NCI-H1436 (cell line): ENCODE results near the gene TNS4.
A peak's percentile ranks its signal among the peaks of the same experiment; 100 is the strongest.

ENCODE experiments used
- DNase-seq: peaks from one replicate; lab custom pipeline; 2025; lab: John Stamatoyannopoulos, UW

The TNS4 gene

GRCh38 chr17:40490982-40491381 lies 10.4 kb downstream of the TNS4 start:
- DNase-seq, result no peak

DNA sequence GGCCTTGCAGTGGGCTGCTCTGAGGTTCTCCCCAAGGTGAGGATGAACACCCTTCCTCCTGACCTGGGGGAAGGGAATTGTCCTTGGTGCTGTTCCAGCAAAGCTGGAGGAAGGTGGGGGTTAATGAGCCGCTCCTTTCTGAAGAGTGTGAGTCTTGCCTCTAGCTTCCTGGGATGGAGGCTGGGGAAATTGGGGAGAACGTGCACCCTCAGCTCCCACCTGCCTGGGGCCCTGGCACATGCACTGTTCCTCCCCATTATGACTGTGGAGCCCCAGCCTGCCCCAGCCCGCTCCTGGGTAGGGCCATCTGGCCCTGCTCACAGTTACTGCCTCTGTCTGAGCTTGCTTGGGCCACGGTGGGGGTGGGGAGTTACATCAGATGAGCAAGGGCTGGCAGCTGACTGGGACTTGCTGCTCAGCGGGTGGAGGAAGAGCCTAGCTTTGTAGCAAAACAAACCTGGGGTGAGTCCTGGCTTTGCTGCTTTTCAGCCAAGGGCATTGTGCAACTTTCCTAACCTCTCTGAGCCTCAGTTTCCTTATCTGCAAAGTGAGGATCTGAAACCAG lies 11.1 kb downstream of the TNS4 start:
- peak; percentile 21 for DNase-seq

DNA sequence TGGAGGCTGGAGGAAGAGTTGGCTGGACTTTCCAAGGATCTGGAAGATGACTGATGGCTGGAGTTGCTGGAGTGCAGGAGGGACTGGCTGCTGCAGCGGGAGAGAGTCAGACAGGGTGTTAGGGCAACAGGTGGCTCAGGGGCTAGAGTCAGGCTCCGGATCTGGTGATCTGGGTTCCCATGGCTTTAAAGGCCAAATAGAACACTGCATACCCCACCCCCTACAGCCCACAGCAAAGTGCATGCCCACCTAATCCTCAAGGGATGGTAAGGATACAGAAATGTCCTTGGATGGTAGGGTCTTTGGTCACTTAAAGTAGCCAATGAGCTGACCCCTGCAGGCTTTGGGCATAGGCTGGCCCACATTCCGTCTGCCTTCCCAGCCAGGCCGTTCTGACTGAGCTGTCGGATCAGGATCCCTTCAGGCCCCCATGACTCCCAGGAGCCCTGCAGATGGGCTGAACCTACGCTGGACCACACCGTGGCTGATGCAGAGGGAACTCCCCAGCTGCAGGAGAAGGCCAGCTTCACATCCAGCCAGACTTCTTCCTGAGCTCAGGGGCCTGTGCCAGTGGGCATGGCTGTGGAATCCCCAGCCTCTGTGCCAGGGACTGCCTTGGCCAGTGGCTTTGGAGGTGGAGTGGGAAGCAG lies 13.9 kb downstream of the TNS4 start:
- no peak for DNase-seq

GRCh38 chr17:40486522-40487370 lies 14.7 kb downstream of the TNS4 start:
- DNase-seq, result no peak

GRCh38 chr17:40485851-40486521 lies 15.4 kb downstream of the TNS4 start:
- DNase-seq, result no peak

DNA sequence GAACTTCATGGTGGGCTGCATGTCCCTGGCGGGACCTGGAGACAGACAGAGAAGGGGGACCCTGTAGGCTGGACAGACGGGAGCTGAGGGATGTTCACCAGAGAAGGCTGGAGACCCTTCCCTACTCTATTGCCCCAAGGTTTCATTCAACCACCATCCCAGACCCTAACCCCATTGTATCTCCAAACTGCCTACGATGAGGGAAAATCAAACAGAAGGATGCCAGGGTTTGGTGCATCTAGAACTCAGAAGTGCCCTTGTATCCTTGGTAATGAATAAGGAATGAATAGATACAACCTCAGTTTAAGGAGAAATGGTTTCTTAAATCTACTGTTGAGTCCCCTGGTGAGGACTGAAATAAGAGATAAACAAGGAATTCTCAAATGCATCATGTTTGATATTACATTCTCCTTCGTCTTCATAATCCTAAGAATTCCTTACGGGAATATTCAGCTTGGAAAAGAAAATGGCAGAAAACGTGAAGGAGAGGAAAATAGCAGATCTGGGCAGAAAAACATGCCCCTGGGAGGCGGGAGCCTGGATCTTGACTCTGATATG lies 16.4 kb downstream of the TNS4 start:
- DNase-seq, result no peak

DNA sequence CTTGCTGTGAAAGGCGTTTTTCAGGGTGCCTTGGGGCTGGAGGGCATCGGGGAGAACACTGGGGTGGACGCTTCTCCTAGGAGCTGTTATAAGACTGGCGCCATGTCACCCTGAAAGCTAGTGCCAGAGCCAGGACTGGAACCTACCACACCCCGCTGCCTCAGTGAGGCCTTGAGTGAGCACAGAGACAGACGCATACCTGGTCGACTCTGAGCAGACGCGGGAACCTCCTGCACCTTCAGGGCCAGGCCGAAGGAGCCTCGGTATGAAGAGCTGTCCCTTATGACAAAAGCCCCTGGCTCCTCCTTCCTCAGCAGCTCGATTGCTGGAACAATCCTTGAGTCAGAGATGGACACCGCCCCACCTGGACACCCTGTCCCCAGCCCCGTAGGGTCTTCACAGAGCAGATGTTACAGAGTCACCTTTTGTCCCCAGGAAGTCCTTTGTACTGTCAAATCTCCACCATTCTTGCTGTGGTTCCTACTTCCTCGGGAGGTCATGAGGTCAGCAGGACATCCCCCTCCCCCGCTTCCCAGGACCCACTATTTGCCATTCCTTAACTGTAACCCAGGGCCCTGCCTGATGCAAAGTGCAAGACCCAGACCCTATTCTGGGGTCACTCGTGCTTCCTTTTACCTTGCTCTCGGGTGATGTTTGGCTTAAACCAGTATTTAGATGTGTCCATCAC lies 17.0 kb downstream of the TNS4 start:
- DNase-seq, result no peak

DNA sequence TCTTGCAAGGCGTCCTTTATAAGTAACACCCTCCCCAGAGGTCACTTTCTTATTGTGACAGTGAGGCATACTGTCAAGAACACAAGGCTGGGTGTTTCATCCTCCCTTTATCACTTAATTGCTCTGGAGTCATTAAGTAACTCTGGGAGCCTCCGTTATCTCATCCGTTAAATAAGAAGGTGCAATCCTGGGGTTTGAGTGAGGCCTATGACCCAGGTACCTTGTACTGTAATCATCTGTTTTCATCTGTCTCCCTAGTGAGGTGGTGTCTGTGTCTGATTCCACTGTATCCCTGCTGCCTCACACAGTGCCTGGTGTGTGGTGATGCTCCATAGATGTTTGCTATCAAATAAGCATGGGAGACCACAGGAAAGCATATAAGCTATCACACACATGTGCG lies 17.7 kb downstream of the TNS4 start:
- no peak for DNase-seq

DNA sequence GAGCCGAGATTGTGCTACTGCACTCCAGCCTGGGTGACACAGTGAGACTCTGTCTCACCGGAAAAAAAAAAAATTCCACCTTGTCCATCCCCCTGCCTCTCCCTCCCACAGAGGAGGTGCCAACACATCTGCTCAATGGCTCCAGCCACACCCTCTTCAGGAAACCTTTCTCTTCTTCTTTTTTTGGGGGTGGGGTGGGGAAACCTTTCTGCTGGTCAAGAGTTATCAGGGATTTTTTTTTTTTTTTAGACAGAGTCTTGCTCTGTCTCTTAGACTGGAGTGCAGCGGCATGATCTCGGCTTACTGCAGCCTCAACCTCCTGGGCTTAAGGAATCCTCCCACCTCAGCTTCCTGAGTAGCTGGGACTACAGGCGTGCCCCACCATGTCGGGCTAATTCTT lies 18.7 kb downstream of the TNS4 start:
- no peak for DNase-seq

DNA sequence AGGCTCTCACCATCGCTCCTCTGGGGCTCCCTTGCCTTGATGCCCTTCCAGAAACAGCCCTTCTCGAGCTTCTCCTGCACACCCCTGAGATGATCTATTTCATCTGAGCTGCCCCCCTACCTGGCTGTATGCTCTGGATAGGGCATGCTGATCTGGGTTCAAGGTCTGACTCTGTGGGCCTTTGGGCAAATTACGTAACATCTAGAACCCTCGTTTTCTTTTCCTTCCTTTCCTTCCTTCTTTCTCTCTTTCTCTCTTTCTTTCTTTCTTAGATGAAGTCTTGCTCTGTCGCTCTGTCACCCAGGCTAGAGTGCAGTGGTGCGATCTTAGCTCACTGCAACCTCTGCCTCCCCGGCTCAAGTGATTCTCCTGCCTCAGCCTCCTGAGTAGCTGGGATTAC lies 20.3 kb downstream of the TNS4 start:
- no peak for DNase-seq

- peak; percentile 79 for DNase-seq
Observed at GRCh38 chr17:40480501-40481003, 20.9 kb downstream of the TNS4 start.

DNA sequence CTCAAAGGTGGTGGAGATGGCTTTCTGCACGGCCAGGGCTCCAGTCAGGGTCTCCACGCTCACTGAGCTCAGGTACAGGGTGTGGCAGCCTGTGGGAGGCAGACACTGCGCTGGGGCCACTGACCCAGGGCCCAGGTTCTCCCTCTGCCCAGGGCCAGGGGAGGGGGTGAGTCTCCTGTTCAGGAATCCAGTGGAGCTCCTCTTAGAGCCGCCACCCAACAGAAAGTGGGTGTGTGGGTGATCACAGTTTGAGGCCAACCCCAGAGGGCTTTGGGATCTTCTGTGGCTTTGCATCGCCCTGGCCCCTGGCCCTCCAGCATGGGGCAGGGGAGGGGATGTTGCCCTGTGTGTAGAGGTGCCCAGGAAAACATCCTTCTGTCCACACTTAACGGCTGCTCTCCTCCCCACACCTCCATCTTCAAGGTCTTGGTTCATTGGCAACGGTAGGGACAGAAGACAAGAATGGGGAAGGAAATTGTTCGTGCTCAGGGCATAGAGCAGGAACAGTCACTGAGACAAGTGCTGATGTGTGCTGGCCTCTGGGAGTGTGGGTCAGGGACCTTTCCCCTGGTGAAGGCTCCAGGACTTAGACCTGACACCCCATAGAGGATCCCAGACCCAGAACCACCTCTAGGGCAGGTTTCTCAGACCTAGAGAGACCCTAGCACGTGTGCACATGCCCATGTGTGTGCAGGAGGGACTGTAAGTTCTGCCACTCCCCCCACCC lies 21.5 kb downstream of the TNS4 start:
- no peak for DNase-seq

DNA sequence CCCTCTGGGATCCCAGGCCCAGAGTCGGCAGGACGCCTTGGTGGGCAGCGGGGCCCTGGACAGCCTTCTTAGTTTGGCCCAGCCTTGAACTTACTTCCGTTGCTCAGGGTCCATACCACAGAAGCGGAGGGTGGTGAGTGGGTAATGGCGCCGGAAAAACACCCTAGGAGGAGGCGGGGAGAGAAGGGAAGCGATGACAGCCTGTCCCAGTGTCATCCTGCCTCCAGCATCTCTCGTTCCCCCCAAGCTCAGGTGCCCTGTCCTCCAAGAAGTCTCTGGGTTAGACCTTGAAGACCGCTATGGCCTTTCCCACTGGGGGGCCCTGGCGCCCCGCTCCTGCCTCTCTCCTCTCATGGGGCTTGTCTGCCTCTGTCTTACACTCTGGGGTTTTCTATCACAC lies 22.9 kb downstream of the TNS4 start:
- no peak for DNase-seq

GRCh38 chr17:40477796-40478195 lies 23.6 kb downstream of the TNS4 start:
- DNase-seq, result no peak

- DNase-seq, result no peak
Observed at GRCh38 chr17:40475234-40475908, 26.1 kb downstream of the TNS4 start.

GRCh38 chr17:40474419-40475002 lies 26.9 kb downstream of the TNS4 start:
- DNase-seq, result no peak

GRCh38 chr17:40473573-40474365 lies 27.7 kb downstream of the TNS4 start:
- DNase-seq, result no peak

- no peak for DNase-seq
Observed at GRCh38 chr17:40472733-40473452, 28.5 kb downstream of the TNS4 start.
